Head of caudate nucleus (tissue), 42 donors: ENCODE data around the gene RALGPS2.
"Not testable (repeated sequence)": the region's sequence is repeated elsewhere in the genome, so short reads cannot be mapped to it uniquely, and the experiment has no call there.

Source experiments
- DNase-seq, 42 donors: peaks; one replicate each; pipeline versions ENCODE4 v3.0.0 to v3.0.0-alpha.2; 2020 to 2021; ENCODE audit warnings: mixed read lengths in 7 of 42
- intact Hi-C: fragments of 100-400 bp; cut with DNase I; formaldehyde crosslinking; loops from one replicate; pipeline ENCODE4 v1.15.0; 2022

RALGPS2 gene

DNA sequence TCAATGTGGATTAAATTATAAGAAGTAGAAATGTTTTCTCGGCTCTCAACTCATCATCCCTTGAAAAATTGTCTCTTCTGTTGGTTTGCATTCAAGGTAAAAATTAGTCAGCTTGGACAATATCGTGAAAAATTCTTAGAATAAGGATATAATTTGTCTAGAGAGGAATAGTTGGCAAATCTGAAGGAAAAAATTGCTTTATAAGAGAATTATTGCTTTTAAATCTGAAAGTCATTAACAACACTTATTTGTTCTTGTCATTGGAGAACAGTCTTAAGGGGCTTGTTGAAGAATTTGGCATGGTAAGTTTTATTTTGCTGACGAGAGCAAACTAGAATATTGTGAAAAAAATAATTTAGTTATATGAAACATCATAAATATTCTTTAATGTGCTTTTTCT is 119.4 kb downstream of the RALGPS2 start:
- intact Hi-C loops: no loop called here
- no peak for DNase-seq

DNA sequence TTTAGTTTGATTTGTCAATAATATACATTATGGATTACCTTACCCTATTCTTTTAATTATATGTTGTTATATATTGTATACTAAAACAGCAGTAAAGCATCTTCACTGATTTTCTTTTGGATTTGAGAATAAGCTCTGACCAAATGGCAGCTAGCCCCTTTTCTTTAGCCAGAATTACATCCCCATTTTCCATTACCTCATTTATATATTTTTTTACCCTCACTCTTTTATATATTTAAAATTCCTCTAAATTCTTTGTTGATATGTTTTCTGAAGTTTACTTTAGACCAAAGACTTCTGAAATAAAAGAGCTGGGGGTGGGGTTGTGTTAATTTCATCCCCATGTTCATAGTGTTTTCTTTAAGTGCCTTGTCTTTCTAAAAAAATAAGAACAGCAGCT is 121.3 kb downstream of the RALGPS2 start:
- intact Hi-C loops: no loop called here
- no peak for DNase-seq

DNA sequence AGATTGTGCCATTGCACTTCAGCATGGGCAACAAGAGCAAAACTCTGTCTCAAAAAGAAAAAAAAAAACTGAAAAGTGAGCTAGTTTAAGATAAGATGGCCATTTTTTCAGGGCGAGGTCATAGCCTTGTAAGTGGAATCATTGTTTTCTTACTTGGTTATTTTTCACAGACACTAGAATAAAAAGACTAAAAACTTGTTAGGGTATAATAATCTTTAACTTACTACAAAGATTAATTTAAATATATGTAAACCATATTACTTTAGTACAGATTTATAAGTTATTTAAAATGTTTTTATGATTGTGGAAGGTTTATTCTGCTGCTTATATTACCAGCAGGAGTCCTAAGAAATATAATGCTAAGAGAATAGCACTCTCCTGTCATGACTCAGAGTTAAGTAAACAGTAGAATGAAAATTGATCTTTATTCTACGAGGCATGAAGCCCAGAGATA is 122.4 kb downstream of the RALGPS2 start:
- intact Hi-C loops: no loop called here
- DNase-seq: no peak

DNA sequence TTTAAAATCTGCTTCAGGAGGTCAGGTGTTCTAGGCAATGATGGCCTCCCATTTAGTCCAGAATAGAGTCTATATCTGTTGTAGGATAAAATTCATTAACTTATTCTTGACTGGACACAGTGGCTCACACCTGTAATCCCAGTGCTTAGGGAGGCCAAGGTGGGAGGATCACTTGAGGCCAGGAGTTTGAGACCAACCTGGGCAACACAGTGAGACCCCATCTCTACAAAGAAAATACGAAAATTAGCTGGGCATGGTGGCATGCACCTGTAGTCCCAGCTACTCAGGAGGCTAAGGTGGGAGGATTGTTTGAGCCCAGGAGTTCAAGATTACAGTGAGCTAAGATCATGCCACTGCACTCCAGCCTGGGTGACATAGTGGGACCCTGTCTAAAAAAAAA is 122.9 kb downstream of the RALGPS2 start:
- intact Hi-C loops, DNase-seq: not testable (repeated sequence)

DNA sequence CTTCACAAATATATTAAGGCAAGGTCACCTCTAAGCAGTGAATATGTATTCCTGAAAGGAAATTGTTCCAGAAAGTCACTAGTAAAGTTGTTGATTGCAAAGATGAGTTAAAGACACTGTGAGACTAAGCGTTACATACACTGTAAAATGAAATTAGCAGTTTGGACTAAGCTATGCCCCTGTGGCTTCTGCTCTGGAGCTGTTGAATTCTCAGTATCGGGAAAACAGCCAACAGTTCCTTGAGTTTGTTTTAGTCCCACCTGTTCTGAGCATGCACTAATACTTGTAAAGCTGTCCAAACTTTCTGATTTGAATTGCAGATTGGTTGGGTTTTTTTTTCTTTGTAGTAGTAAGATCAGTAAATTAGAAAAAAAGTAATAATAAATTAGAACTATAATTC is 124.9 kb downstream of the RALGPS2 start:
- DNase-seq: no peak
- intact Hi-C loops: no loop called here

DNA sequence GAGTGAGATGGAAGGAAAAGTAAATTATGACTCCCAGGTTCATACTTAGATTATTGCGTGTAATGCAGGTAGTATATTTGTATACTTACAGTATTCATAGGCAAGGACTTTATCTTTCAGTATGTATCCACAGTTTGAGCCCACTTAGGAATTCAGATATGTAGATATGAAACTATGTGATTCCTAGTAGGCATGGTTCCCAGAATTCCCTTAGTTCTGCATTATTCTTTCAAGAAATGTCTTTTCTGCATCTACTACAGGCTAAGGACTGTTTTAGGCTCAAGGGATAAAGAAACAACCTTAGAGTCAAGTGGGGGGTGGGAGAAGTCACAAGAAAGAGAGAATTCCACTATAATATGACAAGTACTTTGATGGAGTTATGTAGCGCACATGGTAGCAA is 132.1 kb downstream of the RALGPS2 start:
- no peak for DNase-seq
- intact Hi-C loops: no loop called here

DNA sequence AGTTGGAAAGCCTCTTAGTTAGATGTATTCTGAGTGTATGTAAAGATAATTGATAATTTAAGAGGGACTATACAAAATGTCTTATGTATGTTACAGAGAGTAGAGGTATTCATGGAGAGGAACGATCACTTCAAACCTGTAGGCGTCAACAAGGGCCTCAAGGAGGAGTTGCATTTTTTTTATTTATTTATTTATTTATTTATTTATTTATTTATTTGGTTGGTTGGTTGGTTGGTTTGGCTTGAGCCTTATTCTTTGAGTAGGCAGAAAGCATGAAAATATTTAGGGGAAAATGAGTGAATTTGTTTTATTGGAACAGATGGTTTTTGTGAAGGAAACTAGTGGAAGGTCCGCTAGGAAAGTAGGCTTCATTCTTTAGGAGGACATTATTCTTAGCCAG is 137.4 kb downstream of the RALGPS2 start:
- intact Hi-C loops: no loop called here
- no peak for DNase-seq

DNA sequence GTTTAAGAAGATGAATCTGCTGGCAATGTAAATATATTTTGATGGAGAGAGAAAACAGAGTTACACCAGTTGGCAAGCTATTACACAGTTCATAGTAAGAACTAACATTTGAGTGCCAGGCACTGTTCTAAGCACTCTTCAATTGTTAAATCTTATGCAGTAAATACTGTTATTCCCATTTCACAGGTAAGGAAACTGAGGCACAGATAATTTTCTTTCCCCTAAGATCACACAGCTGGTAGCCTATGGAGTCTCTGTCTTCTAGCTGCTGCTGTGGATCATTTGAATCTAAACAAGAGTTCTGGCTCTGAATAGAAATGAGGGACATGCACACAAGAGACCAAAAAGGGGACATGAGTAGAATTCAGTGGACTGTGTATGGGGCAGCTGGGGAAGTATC is 137.8 kb downstream of the RALGPS2 start:
- DNase-seq: no peak
- intact Hi-C loops: no loop called here

DNA sequence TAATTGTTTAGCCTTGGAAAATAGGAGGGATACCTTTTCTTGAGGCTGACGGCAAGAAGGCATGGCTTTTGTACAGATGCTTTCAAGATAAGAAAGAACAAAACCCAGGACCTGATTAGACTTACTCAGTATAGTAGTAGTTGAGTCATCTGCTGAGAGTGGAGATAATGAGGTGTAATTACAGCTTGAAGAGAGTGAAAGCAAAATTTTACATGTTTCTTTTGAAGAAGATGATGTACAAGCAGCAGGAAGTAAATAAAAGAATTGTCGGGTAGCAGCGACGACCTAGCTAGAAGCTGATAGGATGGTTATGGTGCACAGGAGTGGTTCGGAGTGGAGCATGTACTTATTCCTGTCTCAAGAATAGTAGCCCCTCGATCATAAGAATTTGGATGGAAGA is 139.3 kb downstream of the RALGPS2 start:
- no peak for DNase-seq
- intact Hi-C loops: no loop called here

DNA sequence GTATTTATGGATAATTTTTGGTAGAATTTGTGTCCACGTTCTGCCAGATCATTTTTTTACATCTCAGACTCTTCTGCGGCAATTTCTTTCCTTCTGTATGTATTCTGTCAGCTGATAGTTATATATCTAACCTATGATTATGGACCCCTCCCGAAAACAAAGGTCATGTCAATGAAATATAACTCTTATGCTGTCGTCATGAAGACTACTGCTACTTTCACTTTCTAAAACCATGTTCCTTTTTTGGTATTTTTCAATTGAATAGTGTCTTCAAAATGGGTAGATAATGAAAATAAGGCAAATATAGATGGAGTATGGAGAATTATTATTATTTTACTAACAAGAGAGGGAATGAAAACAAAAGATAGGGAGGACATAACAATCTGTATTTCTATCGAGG is 142.6 kb downstream of the RALGPS2 start:
- DNase-seq: no peak

DNA sequence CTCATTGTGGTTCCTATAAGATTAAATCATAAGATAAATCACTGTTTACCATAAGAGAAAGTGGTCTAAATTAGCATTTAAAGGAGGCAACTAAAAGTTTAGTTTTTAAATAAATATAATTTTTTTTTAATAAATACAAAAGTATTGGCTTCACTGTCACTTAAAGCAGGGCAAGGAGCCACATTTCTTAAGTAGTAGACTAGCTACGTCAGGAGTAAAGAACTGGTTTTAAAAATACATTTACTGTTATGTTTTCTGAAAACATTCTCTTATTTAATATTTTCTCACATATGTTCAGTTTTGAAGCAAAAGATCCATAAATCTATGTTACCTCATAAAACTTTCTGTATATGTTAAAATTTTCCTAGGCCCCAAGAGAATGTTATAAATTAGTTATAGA is 143.7 kb downstream of the RALGPS2 start:
- DNase-seq: no peak
- intact Hi-C loops: no loop called here

More for the DNA sequence above, 142.6 kb downstream of the RALGPS2 start:
- intact Hi-C loops: no loop called here

DNA sequence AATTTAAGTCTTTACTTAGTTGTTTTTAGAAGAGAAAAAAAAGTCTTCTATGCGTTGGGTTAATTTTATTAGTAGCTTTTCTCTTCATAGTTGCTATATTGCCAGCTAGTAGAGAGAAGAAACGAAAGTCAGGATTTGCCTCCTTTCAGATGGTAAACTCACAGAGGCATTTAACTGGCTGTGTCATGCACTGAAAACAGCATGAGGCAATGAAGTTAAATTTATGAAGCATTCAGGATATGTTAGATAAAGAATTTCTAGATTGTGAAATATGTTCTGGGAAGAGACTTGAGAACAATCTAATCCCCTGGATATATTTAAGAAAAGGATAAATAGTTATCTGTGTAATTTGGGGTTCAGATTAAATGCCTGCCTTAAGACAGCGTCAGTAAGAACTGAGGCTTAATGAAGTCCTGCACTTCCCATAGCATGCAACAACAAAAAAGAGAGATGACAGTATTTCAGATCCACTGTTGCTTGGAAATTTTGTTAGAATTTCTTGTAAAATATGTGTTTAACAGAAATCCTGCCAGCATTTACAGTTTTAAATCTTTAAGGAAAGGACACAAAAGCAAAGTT is 144.2 kb downstream of the RALGPS2 start:
- no peak for DNase-seq
- intact Hi-C loops: no loop called here

DNA sequence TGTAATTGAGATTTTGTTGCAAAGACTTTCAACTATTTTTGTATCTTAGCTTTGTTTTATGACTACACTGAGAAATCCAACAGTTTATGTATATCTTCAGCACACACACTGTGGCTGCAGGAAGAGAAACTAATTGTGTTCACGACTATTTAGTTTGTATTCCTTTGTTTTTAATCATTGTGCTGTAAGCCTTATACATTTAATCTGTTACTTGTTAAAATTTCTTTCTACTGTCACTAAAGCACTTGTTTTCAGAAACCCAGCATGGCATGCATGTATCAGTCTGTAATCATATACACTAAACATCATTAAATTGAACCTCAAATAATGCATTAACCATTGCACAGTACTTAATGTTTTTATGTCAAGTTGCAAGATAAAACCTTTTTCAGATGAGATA is 145.2 kb downstream of the RALGPS2 start:
- no peak for DNase-seq
- intact Hi-C loops: no loop called here

DNA sequence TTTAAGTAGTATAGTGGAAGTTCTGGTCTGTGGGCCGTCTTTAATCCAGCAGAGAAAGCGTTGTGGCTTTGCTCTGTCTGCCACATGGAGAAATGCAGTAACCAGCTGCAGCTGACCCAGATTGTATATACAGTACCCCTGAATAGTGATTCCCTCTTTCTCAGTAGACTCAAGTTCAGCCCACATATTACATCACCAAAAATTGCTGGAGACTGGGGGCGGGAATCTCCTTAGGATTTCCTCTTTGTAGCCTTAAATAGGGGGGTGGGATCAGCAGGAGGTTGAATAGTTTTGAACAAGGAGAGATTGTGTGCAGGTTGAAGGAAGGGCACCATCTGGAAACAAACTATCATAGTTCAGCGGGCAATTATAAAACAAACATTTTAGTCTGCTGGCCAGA is 145.9 kb downstream of the RALGPS2 start, which contains the start of gene ANGPTL1:
ANGPTL1 (minus strand) TSS at position 134 of the 400 bp plus-strand sequence. CDS start 5,301 bp downstream, outside the sequence.
- intact Hi-C loops: no loop called here
- DNase-seq: peak in 7 of 42 donors; percentile 5 to 42 (median 12)

DNA sequence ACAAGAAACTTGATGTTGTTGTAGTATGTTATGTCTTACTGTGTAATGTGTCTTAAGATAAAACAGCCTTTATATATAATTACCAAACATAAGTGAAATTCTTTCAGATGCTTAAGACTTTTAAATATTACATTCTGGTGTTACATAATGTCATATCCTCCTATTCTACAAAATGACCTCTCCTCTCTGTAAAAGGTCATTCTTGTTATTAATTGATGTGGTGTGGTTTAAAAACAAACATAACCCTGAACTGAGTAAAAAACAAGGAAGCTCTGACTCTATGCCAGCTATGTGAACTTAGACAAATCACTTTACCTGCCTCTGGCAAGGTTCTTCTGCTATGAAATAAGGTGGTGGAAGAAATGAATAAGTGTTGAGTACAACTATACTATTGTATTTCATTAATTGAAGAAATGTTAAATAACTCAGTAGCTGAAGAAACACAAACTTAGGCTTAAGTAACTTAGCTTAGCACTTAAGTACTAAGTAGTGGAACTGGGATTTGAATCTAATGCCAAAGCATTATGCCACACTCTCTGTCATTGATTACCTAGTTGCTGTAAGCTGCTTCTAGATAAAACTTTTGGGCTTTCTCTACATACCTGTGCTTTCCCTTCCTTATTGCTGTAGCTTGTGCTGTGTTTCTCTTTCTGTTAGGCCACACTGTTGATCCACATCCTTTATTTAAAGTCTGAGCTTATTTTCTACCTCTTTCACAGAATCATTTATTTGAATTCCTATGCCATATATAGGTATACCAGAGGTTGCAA is 146.7 kb downstream of the RALGPS2 start:
- no peak for DNase-seq
- intact Hi-C loops: no loop called here

DNA sequence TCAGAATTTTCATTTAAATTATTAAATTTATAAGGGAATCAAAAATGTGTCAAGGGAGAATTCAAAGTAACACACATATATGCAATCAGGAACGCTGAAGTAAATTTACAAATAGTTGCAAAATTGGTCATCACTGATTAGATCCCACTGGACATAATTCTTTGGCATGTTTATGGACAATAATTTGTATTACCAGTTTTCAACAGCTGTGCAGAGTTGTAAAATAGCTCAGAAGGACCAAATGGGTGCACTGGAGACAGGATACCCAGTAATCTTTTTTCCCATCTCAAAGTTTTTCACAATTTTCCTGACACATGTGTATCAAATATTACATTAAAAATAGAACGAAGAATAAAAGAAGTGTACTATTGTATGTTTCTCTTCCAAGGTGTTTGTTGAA is 149.9 kb downstream of the RALGPS2 start:
- intact Hi-C loops: no loop called here
- DNase-seq: no peak

DNA sequence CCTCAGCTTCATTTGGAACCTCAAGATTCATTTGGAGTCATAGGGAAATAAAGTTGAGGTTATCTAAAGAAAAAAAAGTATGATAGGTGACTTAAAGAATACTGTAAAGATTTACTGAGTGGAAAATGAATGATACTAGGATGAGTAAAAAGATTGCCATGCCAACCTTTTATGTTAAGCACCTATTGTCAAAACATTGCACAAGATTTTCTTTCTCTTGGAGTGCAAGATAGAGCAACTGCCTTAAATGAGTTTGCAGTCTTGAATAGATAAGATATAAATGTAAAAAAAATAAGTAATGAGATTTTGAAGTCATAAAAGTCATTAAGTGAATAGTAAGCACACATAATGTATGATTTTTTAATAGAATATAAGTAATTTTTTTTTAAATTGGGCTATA is 150.9 kb downstream of the RALGPS2 start:
- DNase-seq: no peak
- intact Hi-C loops: no loop called here

DNA sequence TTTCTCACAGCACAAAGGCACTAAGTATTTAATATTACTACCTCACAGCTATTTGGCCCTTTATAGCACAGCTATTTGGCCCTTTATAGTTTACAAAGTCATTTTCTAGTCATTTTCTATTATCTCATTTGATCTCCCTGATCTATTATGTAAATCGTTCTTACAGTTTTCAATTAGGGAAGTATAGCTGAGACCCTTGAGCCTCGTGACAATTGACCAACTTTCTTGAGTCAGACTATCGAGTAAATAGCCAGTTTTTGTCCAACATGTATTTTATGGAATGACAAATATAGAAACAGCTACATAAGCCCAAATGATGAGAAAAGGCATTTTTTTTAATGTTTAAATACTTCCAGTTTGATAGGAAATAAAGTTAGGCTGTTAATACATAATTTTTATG is 152.9 kb downstream of the RALGPS2 start:
- DNase-seq: no peak
- intact Hi-C loops: no loop called here

DNA sequence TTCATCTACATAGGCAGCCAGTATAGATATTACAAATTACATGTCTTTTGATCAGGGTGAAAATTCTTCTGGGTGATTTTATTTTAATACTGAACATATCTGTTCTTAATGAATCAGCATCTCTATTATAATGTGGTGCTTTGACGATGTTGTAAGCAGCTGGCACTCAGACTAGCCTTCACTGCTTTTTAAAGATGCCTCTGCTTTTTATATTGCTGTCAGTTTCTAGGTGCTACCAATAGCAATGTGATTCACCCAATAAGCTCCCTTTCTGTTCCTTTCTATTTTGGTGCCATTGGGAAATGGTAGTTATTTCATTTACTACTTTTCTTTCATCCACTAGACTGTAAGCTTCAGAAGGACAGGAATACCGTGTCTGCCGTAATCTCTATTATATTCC is 156.9 kb downstream of the RALGPS2 start:
- intact Hi-C loops: no loop called here
- no peak for DNase-seq

DNA sequence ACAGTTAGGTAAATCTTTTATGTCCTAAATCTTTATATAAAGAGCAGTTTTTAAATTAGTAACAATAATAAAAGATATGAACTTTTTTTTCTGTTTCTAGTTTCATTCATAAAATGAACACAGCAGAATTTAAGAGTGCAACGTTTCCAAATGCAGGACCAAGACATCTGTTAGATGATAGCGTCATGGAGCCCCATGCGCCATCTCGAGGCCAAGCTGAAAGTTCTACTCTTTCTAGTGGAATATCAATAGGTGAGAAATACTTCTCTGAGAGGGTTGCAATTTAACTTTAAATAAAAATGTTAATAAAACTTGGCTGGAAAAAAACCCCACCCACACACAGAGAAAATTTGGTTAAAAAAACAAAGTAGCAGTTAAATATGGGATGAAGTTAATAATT is 160.8 kb downstream of the RALGPS2 start:
- DNase-seq: peak in 3 of 42 donors; percentile 2 to 39 (median 28)
- intact Hi-C loops: no loop called here

DNA sequence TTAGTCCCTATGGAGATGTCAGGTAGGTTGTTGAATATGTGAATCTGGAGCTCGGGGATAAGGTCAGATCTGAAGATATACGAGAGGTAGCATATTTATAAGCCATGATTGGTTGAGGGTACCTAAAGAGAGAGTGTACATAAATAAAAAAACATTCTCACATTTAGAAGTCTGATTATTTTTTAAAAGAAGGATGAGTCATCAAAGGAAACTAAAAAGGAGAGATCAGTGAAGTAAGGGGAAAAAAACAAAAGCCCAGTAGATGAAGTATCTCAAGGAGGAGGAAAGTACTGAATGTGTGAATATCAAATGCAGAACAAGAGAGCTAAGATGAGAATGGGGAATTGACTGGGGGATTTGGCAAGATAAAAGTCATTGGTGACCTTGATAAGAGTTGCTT is 161.5 kb downstream of the RALGPS2 start:
- intact Hi-C loops: no loop called here
- DNase-seq: no peak
